A673 (cell line): Measurements from ENCODE around the gene APLN. TPM values are rescaled to one million over a fixed set of nuclear protein-coding genes. Genes with fewer than 3 reads are reported as not detected.

Source experiments
- BruUV-seq: library from RNA; stranded (reverse); fragments of 400-500 nt; replicated peaks from 2 replicates; lab custom pipeline; 2021; lab: Mats Ljungman, UMichigan
- CTCF ChIA-PET: fragments of 300-600 bp; sonication (Branson Sonifier 250); formaldehyde crosslinking; loops from one replicate; lab custom pipeline; 2022; ENCODE audit warnings: antibody characterized with exemption; lab: Charles Lee
- POLR2A ChIA-PET: fragments of 300-600 bp; sonication (Branson Sonifier 250); formaldehyde crosslinking; loops from one replicate; lab custom pipeline; 2022; ENCODE audit warnings: antibody characterized with exemption; ENCODE audit not compliant: low non-redundant PET; lab: Charles Lee
- DNase-seq: peaks from one replicate; pipeline ENCODE4 v3.0.0-alpha.2; 2015; ENCODE audit warnings: low spot score
- H3K27ac ChIP-seq: fragments of 200-600 bp; sonication (generic); 2 replicates; pipeline ENCODE4 v1.5.1; 2016; ENCODE audit warnings: mixed run types, low read depth, mild to moderate bottlenecking, mixed read lengths, antibody characterized with exemption, low read length; ENCODE audit not compliant: poor library complexity, severe bottlenecking
- H3K27me3 ChIP-seq: fragments of 200-600 bp; sonication (generic); replicated peaks from 2 replicates; pipeline ENCODE4 v1.6.1; 2017; ENCODE audit warnings: mixed run types, low read depth, mild to moderate bottlenecking, mixed read lengths, antibody characterized with exemption, low read length; ENCODE audit not compliant: insufficient read depth, poor library complexity
- H3K36me3 ChIP-seq: fragments of 200-600 bp; sonication (generic); 2 replicates; pipeline ENCODE4 v1.6.1; 2016; ENCODE audit warnings: mixed run types, mild to moderate bottlenecking, mixed read lengths, antibody characterized with exemption, low read length; ENCODE audit not compliant: insufficient read depth, poor library complexity, severe bottlenecking
- H3K4me1 ChIP-seq: fragments of 200-600 bp; sonication (generic); 2 replicates; pipeline ENCODE4 v1.6.1; 2017; ENCODE audit warnings: mixed run types, mild to moderate bottlenecking, mixed read lengths, antibody characterized with exemption, low read length; ENCODE audit not compliant: insufficient read depth, poor library complexity, severe bottlenecking
- H3K4me3 ChIP-seq: fragments of 200-600 bp; sonication (generic); 2 replicates; pipeline ENCODE4 v1.5.1; 2016; ENCODE audit warnings: low read depth, mixed run types, mild to moderate bottlenecking, mixed read lengths, low read length; ENCODE audit not compliant: poor library complexity, severe bottlenecking
- H3K9me3 ChIP-seq: fragments of 200-600 bp; sonication (generic); 2 replicates; pipeline ENCODE4 v1.6.1; 2016; ENCODE audit warnings: mixed run types, low read depth, mild to moderate bottlenecking, mixed read lengths, antibody characterized with exemption, low read length; ENCODE audit not compliant: poor library complexity, severe bottlenecking
- CTCF ChIP-seq: fragments of 300-800, 200-600 bp; sonication (generic); conservative IDR thresholded peaks from 2 replicates; pipeline ENCODE4 v1.5.1; 2017; ENCODE audit warnings: low read depth, mild to moderate bottlenecking, antibody characterized with exemption, low read length, moderate library complexity, mixed read lengths
- EZH2 ChIP-seq: fragments of 200-600 bp; sonication (generic); IDR thresholded peaks from 2 replicates; pipeline ENCODE4 v1.6.1; 2017; ENCODE audit warnings: borderline replicate concordance, low read depth, mild to moderate bottlenecking, mixed read lengths, antibody characterized with exemption, low read length; ENCODE audit not compliant: poor library complexity, severe bottlenecking
- intact Hi-C: fragments of 100-400 bp; cut with micrococcal nuclease; formaldehyde crosslinking; loops from one replicate; pipeline ENCODE4 v1.10.0; 2022; ENCODE audit not compliant: unreplicated experiment
- total RNA-seq: library from RNA; stranded (reverse); gene quantifications from 2 replicates; pipeline ENCODE4 v1.2.3, GENCODE V29; 2021

Gene APLN
- total RNA-seq, 1 experiment from 2014 or later = 0.34 TPM

DNA sequence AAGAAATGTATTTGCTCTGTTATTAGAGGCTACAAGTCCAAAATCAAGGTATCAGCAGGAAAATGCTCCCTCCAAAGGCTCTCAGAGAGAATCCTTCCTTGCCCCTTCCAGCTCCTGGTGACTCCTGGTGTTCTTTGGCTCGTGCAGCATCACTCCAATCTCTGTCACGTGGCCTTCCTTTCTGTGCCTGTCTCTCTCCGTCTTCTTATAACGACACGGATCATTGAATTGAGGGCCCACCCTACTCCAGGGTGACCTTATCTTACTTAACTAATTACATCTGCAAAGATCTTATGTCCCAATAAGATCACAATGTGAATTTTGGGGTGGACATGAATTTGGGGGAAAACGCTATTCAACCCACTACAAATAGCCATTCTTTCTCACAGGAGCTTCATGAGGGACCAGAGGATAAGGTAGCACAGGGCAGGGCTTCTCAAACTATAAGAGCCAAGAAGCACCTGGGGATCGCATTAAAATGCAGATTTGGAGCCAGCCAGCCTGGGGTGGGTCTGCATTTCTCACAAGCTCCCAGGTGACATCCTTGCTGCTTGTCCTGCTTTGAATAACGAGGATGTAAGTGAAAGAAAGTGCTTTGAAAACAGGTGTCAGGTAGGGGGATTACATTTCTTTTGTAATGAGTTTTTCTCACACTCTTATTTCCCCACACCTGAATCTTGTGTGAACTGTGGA is 41.9 kb upstream of the APLN start:
- TF ChIP-seq CTCF = no peak
- TF ChIP-seq EZH2 = no peak
- H3K27ac ChIP-seq = no peak overlapping the region
- H3K36me3 ChIP-seq = no peaks in the 10 kb centered on the region
- H3K9me3 ChIP-seq = no peaks in the 10 kb centered on the region
- POLR2A ChIA-PET = no interaction called here
- BruUV-seq = no TSS peak
- H3K4me3 ChIP-seq = no peak overlapping the region
- no peak for DNase-seq
- no peaks in the 10 kb centered on the region for H3K4me1 ChIP-seq
- no peaks in the 10 kb centered on the region for H3K27me3 ChIP-seq
- intact Hi-C loops = no loop called here
- CTCF ChIA-PET = no interaction called here

- DNase-seq = no peak
- H3K4me1 ChIP-seq = no peaks in the 10 kb centered on the region
- intact Hi-C loops = loop anchor here (2.0 kb wide), 1 partner anchor 25 kb away; no protein-coding TSS in a partner anchor
- ChIA-PET POLR2A (no interaction called here), CTCF (no interaction called here)
- no peaks in the 10 kb centered on the region for H3K9me3 ChIP-seq
- no peak overlapping the region for H3K27ac ChIP-seq
- no peaks in the 10 kb centered on the region for H3K36me3 ChIP-seq
- no TSS peak for BruUV-seq
- no peak overlapping the region for H3K4me3 ChIP-seq
- no peaks in the 10 kb centered on the region for H3K27me3 ChIP-seq
- TF ChIP-seq CTCF = no peak
- no peak for TF ChIP-seq EZH2
Measured at GRCh38 chrX:129695937-129696336, 41.2 kb upstream of the APLN start.

DNA sequence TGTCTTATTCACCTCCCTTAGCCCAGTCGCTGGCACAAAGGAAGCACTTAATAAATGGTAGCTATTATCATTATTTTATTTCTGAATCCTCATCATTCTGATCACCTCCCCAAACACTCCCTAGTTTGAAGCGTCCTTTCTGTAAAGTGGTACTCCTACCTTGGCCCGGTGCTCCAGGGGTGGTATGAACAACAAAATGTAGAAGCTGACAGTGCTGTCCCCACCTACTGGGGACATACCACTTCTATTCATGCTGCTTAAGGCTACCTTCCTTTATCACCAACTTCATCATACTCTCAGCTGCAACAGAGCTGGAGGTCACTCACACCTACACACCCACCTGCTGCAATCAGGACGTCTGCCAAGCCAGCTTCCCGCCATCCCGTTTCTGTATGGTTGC is 40.8 kb upstream of the APLN start:
- POLR2A ChIA-PET = no interaction called here
- Histone ChIP-seq H3K9me3 (no peaks in the 10 kb centered on the region), H3K27ac (no peak overlapping the region), H3K36me3 (no peaks in the 10 kb centered on the region), H3K4me1 (no peaks in the 10 kb centered on the region), H3K4me3 (no peak overlapping the region), H3K27me3 (no peaks in the 10 kb centered on the region)
- BruUV-seq = no TSS peak
- intact Hi-C loops = loop anchor here (2.0 kb wide), 1 partner anchor 25 kb away; no protein-coding TSS in a partner anchor
- DNase-seq = no peak
- TF ChIP-seq CTCF (no peak), EZH2 (no peak)
- CTCF ChIA-PET = no interaction called here
